Measurements from ENCODE around the gene SNX21. TPM values are rescaled to one million over a fixed set of nuclear protein-coding genes. Genes with fewer than 3 reads are reported as not detected.
"Not testable (repeated sequence)": the region's sequence is repeated elsewhere in the genome, so short reads cannot be mapped to it uniquely, and the experiment has no call there.

SNX21 gene, protein sequence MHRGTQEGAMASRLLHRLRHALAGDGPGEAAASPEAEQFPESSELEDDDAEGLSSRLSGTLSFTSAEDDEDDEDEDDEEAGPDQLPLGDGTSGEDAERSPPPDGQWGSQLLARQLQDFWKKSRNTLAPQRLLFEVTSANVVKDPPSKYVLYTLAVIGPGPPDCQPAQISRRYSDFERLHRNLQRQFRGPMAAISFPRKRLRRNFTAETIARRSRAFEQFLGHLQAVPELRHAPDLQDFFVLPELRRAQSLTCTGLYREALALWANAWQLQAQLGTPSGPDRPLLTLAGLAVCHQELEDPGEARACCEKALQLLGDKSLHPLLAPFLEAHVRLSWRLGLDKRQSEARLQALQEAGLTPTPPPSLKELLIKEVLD
- total RNA-seq = 1 to 10 TPM in 1 of 2 experiments, under 1 TPM in 1; 0.96 to 1.1 TPM

DNA sequence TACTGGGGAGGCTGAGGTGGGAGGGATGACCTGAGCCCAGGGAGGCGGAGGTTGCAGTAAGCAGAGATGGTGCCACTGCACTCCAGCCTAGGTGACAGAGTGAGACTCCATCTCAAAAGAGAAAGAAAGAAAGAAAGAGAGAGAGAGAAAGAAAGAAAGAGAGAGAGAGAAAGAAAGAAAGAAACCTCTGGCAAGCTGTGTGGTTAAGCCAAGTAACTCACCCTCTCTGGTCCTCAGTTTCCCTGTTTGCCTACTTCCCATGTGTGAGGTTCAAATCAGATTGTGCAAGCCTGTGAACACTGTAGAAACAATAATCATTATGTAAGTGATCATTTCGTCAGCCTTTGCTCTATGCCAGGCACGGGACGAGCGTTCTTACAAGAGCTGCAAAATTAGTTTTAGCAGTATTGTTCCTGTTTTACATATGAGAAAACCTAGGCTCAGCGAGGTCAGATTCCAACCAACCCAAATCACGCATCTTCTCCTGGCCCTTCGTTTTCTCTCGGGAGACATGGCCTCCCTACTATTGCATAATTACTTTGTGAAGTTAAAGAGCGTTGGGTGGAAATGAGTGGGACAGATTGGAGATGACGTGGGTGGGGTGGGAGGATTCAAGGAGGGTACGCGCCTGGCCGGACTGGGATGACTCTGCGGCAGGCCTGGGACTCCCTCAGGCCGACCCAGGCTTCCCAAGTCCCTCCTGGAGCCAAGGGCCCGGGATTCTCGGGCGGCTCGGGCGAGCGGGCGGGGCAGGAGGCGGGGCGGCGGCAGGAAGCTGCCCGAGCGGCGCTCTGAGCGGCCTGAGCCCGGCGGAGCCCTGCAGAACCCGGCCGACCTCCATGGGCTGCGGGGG lies at the start of gene SNX21:
TSS of gene SNX21 (plus strand) at position 770 of the 853 bp plus-strand sequence. CDS start 121 bp downstream, outside the sequence.
- Mint-ChIP-seq H3K27ac (no peak within 1 kb of the TSS), H3K4me1 (peaks cover 15% of the 10 kb centered on the region)
- CTCF ChIA-PET = interaction anchor here (1.0 to 2.9 kb wide), 8 partner anchors 9 to 514 kb away, joined by 3 to 11 read pairs (median 4); partner anchors contain the start of gene UBE2C

DNA sequence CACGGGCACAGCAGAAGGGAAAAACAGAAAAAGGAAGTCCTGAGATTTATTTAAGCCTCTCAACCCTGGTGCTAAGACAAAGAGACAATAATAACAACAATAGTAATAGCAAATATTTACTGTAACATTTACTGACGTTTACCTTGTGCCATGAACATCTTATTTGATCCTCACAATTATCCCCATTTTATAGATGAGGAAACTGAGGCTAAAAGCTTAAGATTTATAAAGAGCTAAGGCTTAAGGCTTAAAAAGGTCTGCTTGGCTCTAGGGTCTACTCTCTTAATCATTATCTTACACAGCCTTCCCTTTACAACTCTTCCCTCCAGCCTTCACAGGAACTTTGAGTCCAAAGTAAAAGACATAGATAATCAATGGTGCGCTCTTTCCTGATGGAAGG lies 45.2 kb upstream of the SNX21 start:
- Mint-ChIP-seq H3K9me3 (ENCODE audit: low read depth) (no peaks in the 10 kb centered on the region), H3K36me3 (peaks cover 3% of the 10 kb centered on the region), H3K4me1 (peaks cover 10% of the 10 kb centered on the region), H3K4me3 (no peak overlapping the region), H3K27me3 (no peaks in the 10 kb centered on the region), H3K27ac (no peak overlapping the region)
- CTCF ChIA-PET = interaction anchor here (1.2 to 1.4 kb wide), 2 partner anchors 11 to 12 kb away, joined by 3 to 6 read pairs; no protein-coding TSS in a partner anchor
- ATAC-seq (no peak), DNase-seq (no peak)

More for the DNA sequence above, at the start of gene SNX21:
- no peaks in the 10 kb centered on the region for H3K9me3 Mint-ChIP-seq (ENCODE audit: low read depth)
- H3K27me3 Mint-ChIP-seq = peaks cover 7% of the 10 kb centered on the region
- peak; percentile 84 for ATAC-seq
- peak within 1 kb of the TSS; percentile 70 for H3K4me3 Mint-ChIP-seq
- peak; percentile 51 for DNase-seq
- peaks cover 1% of the 10 kb centered on the region for H3K36me3 Mint-ChIP-seq

DNA sequence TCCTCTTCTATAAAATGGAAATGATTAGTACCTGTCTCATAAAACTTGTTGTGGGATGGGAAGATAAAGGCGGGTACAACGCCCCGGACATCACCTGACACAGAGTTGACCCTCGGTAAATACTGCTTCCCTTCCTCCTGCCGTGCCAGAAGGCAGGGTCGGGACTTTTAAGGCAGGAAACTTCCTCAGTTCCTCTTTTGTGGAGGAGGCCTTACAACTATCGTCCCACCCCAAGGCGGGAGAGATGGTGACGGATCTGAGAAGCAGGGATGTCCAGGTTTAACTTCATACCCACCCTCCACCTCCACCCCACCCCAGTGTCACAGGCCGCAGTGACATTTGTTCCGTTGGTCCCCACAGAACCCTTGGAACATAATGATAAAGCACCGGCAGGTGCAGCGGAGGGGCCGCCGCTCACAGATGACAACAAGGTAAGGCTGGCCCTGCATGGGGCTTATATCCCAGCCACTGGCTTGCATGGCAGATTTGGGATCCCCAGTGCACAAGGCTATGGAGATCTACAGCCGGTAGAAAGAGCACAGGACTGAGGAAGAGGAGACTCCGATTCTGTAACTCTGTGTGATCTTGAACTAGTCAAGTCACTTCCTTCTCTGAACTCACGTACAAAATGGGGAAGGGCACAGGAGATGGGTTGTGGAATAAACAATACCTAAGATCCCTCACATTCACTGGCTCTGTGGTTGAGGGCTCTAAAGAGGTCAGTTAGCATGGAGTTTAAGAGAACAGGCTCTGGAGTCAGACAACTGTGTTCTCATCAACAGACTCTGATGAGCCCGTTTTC lies 41.1 kb upstream of the SNX21 start:
- Mint-ChIP-seq H3K27me3 (no peaks in the 10 kb centered on the region), H3K9me3 (ENCODE audit: low read depth) (no peaks in the 10 kb centered on the region), H3K36me3 (peaks cover 31% of the 10 kb centered on the region), H3K4me1 (peaks cover 28% of the 10 kb centered on the region), H3K27ac (peak overlapping the region; percentile 90), H3K4me3 (peak overlapping the region; percentile 82)
- DNase-seq (peak; percentile 46), ATAC-seq (peak; percentile 16)
- CTCF ChIA-PET = interaction anchor here (0.7 to 1.3 kb wide), 5 partner anchors 8 to 499 kb away, joined by 3 to 7 read pairs (median 4); partner anchors contain the start of genes CTSA, NEURL2 and SYS1

DNA sequence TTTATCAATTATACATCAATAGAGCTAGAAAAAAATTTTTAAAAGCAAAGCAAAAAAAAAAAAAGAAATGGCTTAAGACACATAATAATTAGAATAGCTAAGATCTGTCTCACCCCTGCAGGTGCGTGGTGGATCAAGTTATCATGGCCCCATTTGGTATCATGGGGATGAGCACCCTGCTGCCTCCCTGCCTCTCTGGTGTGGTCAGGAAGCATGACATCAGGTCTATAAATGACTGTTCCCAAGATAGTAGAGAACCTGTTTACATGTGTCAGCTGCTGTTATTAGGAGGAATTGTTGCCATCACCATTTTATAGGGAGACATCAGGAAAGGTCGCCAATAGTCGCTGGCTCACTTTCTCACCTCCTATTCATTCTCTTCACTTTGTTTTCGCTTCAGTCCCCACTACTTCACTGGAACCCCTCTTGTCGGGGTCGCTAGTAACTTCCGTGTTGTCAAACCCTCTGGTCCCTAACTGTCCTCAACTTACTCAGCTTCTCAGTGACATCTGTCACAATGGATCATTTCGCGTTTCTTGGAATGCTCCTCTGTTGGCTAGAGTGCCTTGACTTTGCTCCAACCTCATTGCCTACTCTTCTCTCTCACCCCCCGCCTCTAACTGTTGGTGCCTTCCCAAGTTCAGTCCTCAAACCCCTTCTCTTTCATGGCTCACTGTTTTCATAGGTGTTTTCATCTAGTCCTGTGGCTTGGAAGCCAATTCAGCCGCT lies 37.1 kb upstream of the SNX21 start:
- DNase-seq (no peak), ATAC-seq (no peak)
- no peak overlapping the region for H3K4me3 Mint-ChIP-seq
- H3K9me3 Mint-ChIP-seq (ENCODE audit: low read depth) = no peaks in the 10 kb centered on the region
- peaks cover 33% of the 10 kb centered on the region for H3K36me3 Mint-ChIP-seq
- no peak overlapping the region for H3K27ac Mint-ChIP-seq
- no peaks in the 10 kb centered on the region for H3K27me3 Mint-ChIP-seq
- peaks cover 34% of the 10 kb centered on the region for H3K4me1 Mint-ChIP-seq
- CTCF ChIA-PET = interaction anchor here (0.8 to 1.5 kb wide), 2 partner anchors 25 to 28 kb away, joined by 3 read pairs; no protein-coding TSS in a partner anchor

DNA sequence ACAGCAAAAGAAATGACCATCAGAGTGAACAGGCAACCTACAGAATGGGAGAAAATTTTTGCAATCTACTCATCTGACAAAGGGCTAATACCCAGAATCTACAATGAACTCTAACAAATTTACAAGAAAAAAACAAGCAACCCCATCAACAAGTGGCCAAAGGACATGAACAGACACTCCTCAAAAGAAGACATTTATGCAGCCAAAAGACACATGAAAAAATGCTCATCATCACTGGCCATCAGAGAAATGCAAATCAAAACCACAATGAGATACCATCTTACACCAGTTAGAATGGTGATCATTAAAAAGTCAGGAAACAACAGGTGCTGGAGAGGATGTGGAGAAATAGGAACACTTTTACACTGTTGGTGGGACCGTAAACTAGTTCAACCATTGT lies 36.1 kb upstream of the SNX21 start:
- ATAC-seq, CTCF ChIA-PET: not testable (repeated sequence)

DNA sequence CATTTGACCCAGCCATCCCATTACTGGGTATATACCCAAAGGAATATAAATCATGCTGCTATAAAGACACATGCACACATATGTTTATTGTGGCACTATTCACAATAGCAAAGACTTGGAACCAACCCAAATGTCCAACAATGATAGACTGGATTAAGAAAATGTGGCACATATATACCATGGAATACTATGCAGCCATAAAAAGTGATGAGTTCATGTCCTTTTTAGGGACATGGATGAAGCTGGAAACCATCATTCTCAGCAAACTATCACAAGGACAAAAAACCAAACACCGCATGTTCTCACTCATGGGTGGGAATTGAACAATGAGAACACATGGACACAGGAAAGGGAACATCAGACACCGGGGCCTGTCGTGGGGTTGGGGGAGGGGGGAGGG lies 35.6 kb upstream of the SNX21 start:
- CTCF ChIA-PET = interaction anchor here (0.9 to 3.5 kb wide), 8 partner anchors 10 to 425 kb away, joined by 3 to 35 read pairs (median 6); no protein-coding TSS in a partner anchor
- not testable (repeated sequence) for ATAC-seq
- peaks cover 27% of the 10 kb centered on the region for H3K4me1 Mint-ChIP-seq

More for the DNA sequence above, 36.1 kb upstream of the SNX21 start:
- H3K27ac Mint-ChIP-seq; H3K9me3 Mint-ChIP-seq (ENCODE audit: low read depth); DNase-seq; H3K4me3 Mint-ChIP-seq; H3K27me3 Mint-ChIP-seq: not testable (repeated sequence)
- Mint-ChIP-seq H3K36me3 (peaks cover 34% of the 10 kb centered on the region), H3K4me1 (peaks cover 31% of the 10 kb centered on the region)

DNA sequence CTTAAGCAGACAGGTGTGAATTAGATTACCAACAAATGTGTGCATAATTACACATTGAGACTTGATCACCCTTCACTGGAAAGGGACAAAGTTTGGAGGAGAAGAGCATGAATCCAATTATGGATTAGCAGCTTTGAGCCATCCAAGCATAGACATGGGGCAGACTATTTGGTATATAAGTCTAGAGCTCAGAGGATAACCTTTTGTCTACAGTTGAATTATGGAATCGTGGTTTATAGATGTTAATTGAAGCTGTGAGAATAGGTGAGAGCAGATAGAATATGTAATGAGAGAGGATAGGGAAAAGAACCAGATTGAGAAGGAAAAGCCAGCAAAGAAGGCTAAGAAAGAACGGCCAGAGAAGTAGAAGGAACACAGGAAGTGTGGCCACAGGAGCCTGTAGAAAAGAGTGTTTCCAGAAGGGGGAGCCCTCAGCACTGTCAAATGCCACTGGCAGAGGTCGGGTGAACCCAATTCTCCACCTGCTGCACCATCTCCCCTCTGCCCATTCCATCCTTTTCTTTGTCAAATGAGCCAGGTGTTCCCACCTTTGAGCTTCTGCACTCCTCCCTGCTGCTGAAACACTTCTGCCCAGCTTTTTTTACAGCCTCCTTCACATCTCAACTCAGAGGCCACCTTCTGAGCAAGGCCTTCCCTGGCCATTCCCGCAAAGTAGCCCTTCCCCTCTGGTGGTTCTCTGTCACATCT lies 34.5 kb upstream of the SNX21 start:
- Mint-ChIP-seq H3K4me3 (no peak overlapping the region), H3K36me3 (peaks cover 31% of the 10 kb centered on the region), H3K27ac (peak overlapping the region; percentile 65), H3K9me3 (ENCODE audit: low read depth) (no peaks in the 10 kb centered on the region), H3K27me3 (no peaks in the 10 kb centered on the region), H3K4me1 (peaks cover 23% of the 10 kb centered on the region)
- DNase-seq (peak; percentile 83), ATAC-seq (peak; percentile 97)
- CTCF ChIA-PET = interaction anchor here (0.7 to 3.5 kb wide), 44 partner anchors 9 to 450 kb away, joined by 3 to 35 read pairs (median 5); partner anchors contain the start of genes ACOT8, CTSA, NEURL2 and SNX21

More for the DNA sequence above, 35.6 kb upstream of the SNX21 start:
- not testable (repeated sequence) for H3K27me3 Mint-ChIP-seq; DNase-seq; H3K27ac Mint-ChIP-seq; H3K4me3 Mint-ChIP-seq; H3K9me3 Mint-ChIP-seq (ENCODE audit: low read depth)
- peaks cover 31% of the 10 kb centered on the region for H3K36me3 Mint-ChIP-seq

DNA sequence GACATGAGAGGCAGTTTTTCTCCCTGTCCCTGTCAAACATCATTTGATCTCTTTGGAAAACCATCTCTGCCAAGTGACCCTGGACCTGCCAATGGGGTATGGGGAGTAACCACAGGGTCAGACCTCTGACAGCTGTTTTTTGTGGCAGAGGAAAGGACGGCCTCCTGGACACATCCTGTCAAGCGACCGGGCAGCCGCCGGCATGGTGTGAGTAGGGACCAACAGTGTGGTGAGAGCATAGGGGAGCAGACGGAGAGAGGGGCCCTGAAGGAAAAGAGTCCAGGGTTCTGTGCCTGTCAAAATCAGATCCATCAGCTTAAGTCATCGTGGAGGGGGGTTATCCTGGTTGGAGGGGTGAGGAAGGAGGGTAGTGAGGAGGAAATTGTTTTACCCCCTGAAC lies 31.7 kb upstream of the SNX21 start:
- no peaks in the 10 kb centered on the region for H3K27me3 Mint-ChIP-seq
- H3K27ac Mint-ChIP-seq = no peak overlapping the region
- DNase-seq (no peak), ATAC-seq (no peak)
- H3K4me1 Mint-ChIP-seq = peaks cover 9% of the 10 kb centered on the region
- H3K36me3 Mint-ChIP-seq = peaks cover 20% of the 10 kb centered on the region
- H3K9me3 Mint-ChIP-seq (ENCODE audit: low read depth) = no peaks in the 10 kb centered on the region
- no peak overlapping the region for H3K4me3 Mint-ChIP-seq
- CTCF ChIA-PET = interaction anchor here (1.1 to 3.2 kb wide), 2 partner anchors 31 to 168 kb away, joined by 3 to 9 read pairs; no protein-coding TSS in a partner anchor

DNA sequence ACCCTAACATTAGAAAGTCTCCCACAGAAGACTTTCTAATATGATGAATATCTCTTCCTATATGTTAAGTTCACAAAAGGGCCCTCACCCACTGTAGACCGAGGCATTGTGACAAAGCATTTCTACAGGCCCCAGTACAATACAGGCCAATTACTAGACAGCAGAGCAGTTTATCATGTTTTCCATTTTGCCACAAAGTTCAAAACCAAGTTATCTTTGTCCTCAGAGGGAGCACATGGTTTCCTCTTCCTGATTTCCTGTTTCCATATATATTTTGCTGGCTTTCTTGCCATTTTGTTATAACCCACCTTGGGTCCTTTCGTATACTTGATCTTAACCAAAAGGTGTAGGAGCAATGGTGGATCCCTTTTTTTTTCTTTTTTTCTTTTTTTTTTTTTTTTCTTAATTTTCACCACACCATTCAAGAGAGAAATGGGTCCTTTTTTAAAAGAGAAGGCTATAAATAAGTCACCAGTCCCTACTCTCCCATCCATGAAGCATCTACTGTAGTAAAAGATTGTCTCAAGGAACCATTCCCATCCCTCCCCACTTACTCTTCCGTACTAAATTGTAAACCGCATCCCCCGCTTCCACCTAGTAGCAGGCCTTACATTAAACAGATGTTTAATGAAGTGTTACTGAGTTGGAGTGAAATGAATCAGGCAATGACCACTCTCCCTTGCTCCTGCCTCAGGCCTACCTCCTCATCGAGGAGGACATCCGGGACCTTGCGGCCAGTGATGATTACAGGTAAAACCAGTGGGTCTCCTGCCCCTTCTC lies 23.2 kb upstream of the SNX21 start:
- ATAC-seq (no peak), DNase-seq (no peak)
- H3K36me3 Mint-ChIP-seq = peaks cover 47% of the 10 kb centered on the region
- no peaks in the 10 kb centered on the region for H3K27me3 Mint-ChIP-seq
- H3K4me1 Mint-ChIP-seq = peaks cover 22% of the 10 kb centered on the region
- H3K27ac Mint-ChIP-seq = peak overlapping the region; percentile 39
- no peaks in the 10 kb centered on the region for H3K9me3 Mint-ChIP-seq (ENCODE audit: low read depth)
- no peak overlapping the region for H3K4me3 Mint-ChIP-seq
- CTCF ChIA-PET = interaction anchor here (0.9 to 3.6 kb wide), 3 partner anchors 11 to 125 kb away, joined by 3 to 22 read pairs (median 8); no protein-coding TSS in a partner anchor

DNA sequence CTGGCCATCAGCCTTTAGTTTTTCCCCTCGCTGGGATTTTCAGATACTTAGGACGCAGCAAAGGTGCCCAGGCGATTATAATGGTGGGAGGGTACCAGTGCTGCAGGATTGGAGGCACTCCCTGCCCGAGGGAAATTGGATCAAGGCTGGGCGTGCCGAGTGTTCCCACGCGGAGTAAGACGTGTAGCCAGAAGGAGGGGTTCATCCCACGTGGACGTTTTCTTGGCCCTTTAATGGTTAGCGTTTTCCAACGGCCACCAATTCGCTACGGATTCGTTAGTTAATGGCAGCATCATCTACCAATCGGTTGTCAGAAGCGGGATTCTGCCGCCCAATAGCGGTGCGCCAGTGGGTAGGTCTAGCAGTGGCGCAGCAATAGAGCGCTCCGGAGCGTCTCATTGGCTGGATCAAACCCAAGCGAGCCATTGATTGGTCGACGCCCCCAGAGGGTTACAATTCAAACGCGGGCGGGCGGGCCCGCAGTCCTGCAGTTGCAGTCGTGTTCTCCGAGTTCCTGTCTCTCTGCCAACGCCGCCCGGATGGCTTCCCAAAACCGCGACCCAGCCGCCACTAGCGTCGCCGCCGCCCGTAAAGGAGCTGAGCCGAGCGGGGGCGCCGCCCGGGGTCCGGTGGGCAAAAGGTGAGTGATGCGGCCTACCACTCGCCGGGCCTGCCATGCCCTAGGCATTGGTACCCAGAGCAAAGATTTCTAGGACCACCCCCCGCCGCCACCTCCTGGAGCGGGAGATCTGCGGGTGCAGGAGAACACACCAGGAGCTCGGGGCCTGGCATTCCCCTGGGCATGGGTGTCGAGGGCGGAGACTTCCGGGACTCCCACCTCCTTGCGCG lies 21.2 kb upstream of the SNX21 start, which contains the start of gene UBE2C:
TSS of gene UBE2C (plus strand) at position 488 of the 849 bp plus-strand sequence. CDS start at position 540, 52 bp downstream.
- H3K9me3 Mint-ChIP-seq (ENCODE audit: low read depth) = no peaks in the 10 kb centered on the region
- peaks cover 30% of the 10 kb centered on the region for H3K4me1 Mint-ChIP-seq
- CTCF ChIA-PET = interaction anchor here (1.1 to 5.4 kb wide), 10 partner anchors 12 to 159 kb away, joined by 3 to 30 read pairs (median 4); partner anchors contain the start of gene PCIF1
- peaks cover 57% of the 10 kb centered on the region for H3K36me3 Mint-ChIP-seq
- H3K4me3 Mint-ChIP-seq = peak within 1 kb of the TSS; percentile 99
- no peaks in the 10 kb centered on the region for H3K27me3 Mint-ChIP-seq
- DNase-seq (peak; percentile 99), ATAC-seq (peak; percentile 99)
- peak within 1 kb of the TSS; percentile 88 for H3K27ac Mint-ChIP-seq
